ENCODE results near the gene MAP3K5.
A peak's percentile ranks its signal among the peaks of the same experiment; 100 is the strongest.

MAP3K5 gene

GRCh38 chr6:136646377-136646776, 145.9 kb downstream of the MAP3K5 start:
- Mint-ChIP-seq H3K4me3 (no peak overlapping the region), H3K9me3 (no peaks in the 10 kb centered on the region), H3K27me3 (no peaks in the 10 kb centered on the region), H3K27ac (no peak overlapping the region), H3K36me3 (no peaks in the 10 kb centered on the region), H3K4me1 (no peaks in the 10 kb centered on the region)
- DNase-seq (ENCODE audit: low spot score in 2 of 2): no peak
- ATAC-seq (ENCODE audit: low read depth): no peak

GRCh38 chr6:136644597-136644952, 147.7 kb downstream of the MAP3K5 start:
- H3K27me3 Mint-ChIP-seq: no peaks in the 10 kb centered on the region
- ATAC-seq (ENCODE audit: low read depth) (no peak), DNase-seq (ENCODE audit: low spot score in 2 of 2) (no peak)
- H3K27ac Mint-ChIP-seq: no peak overlapping the region
- peaks cover 5% of the 10 kb centered on the region for H3K36me3 Mint-ChIP-seq
- H3K9me3 Mint-ChIP-seq: no peaks in the 10 kb centered on the region
- H3K4me3 Mint-ChIP-seq: no peak overlapping the region
- no peaks in the 10 kb centered on the region for H3K4me1 Mint-ChIP-seq

- Mint-ChIP-seq H3K4me3 (no peak overlapping the region), H3K4me1 (no peaks in the 10 kb centered on the region), H3K9me3 (no peaks in the 10 kb centered on the region), H3K27ac (no peak overlapping the region), H3K27me3 (no peaks in the 10 kb centered on the region), H3K36me3 (peaks cover 5% of the 10 kb centered on the region)
- peak; percentile 73 to 85 for DNase-seq (ENCODE audit: low spot score in 2 of 2)
- peak; percentile 86 for ATAC-seq (ENCODE audit: low read depth)
These were observed 148.3 kb downstream of the MAP3K5 start for GRCh38 chr6:136643850-136644596.

- no peak overlapping the region for H3K27ac Mint-ChIP-seq
- peaks cover 10% of the 10 kb centered on the region for H3K36me3 Mint-ChIP-seq
- no peaks in the 10 kb centered on the region for H3K9me3 Mint-ChIP-seq
- ATAC-seq (ENCODE audit: low read depth): no peak
- H3K4me3 Mint-ChIP-seq: no peak overlapping the region
- H3K4me1 Mint-ChIP-seq: no peaks in the 10 kb centered on the region
- no peaks in the 10 kb centered on the region for H3K27me3 Mint-ChIP-seq
- no peak for DNase-seq (ENCODE audit: low spot score in 2 of 2)
These were observed 150.3 kb downstream of the MAP3K5 start for GRCh38 chr6:136641873-136642465.

- H3K4me3 Mint-ChIP-seq: no peak overlapping the region
- DNase-seq (ENCODE audit: low spot score in 2 of 2): no peak
- no peaks in the 10 kb centered on the region for H3K9me3 Mint-ChIP-seq
- no peaks in the 10 kb centered on the region for H3K4me1 Mint-ChIP-seq
- ATAC-seq (ENCODE audit: low read depth): no peak
- H3K27me3 Mint-ChIP-seq: no peaks in the 10 kb centered on the region
- peaks cover 12% of the 10 kb centered on the region for H3K36me3 Mint-ChIP-seq
- H3K27ac Mint-ChIP-seq: no peak overlapping the region
These were observed 151.1 kb downstream of the MAP3K5 start for GRCh38 chr6:136641166-136641565.

- H3K4me3 Mint-ChIP-seq: no peak overlapping the region
- DNase-seq (ENCODE audit: low spot score in 2 of 2): no peak
- no peaks in the 10 kb centered on the region for H3K27me3 Mint-ChIP-seq
- H3K4me1 Mint-ChIP-seq: no peaks in the 10 kb centered on the region
- no peak overlapping the region for H3K27ac Mint-ChIP-seq
- no peak for ATAC-seq (ENCODE audit: low read depth)
- no peaks in the 10 kb centered on the region for H3K9me3 Mint-ChIP-seq
- peaks cover 12% of the 10 kb centered on the region for H3K36me3 Mint-ChIP-seq
These were observed 152.0 kb downstream of the MAP3K5 start for GRCh38 chr6:136640132-136640915.

- Mint-ChIP-seq H3K4me3 (no peak overlapping the region), H3K27me3 (no peaks in the 10 kb centered on the region), H3K27ac (no peak overlapping the region), H3K4me1 (no peaks in the 10 kb centered on the region), H3K36me3 (peaks cover 14% of the 10 kb centered on the region), H3K9me3 (no peaks in the 10 kb centered on the region)
- ATAC-seq (ENCODE audit: low read depth) (no peak), DNase-seq (ENCODE audit: low spot score in 2 of 2) (no peak)
These were observed 152.6 kb downstream of the MAP3K5 start for GRCh38 chr6:136639702-136640101.

GRCh38 chr6:136635615-136636014, 156.7 kb downstream of the MAP3K5 start:
- Mint-ChIP-seq H3K4me1 (no peaks in the 10 kb centered on the region), H3K27ac (no peak overlapping the region), H3K4me3 (no peak overlapping the region), H3K36me3 (peaks cover 26% of the 10 kb centered on the region), H3K9me3 (no peaks in the 10 kb centered on the region), H3K27me3 (no peaks in the 10 kb centered on the region)
- no peak for ATAC-seq (ENCODE audit: low read depth)
- no peak for DNase-seq (ENCODE audit: low spot score in 2 of 2)

- Mint-ChIP-seq H3K27ac (no peak overlapping the region), H3K4me3 (no peak overlapping the region), H3K9me3 (no peaks in the 10 kb centered on the region), H3K36me3 (peaks cover 29% of the 10 kb centered on the region), H3K4me1 (no peaks in the 10 kb centered on the region), H3K27me3 (no peaks in the 10 kb centered on the region)
- ATAC-seq (ENCODE audit: low read depth) (no peak), DNase-seq (ENCODE audit: low spot score in 2 of 2) (no peak)
These were observed 158.9 kb downstream of the MAP3K5 start for GRCh38 chr6:136633355-136633754.

- Mint-ChIP-seq H3K36me3 (peaks cover 31% of the 10 kb centered on the region), H3K4me3 (no peak overlapping the region), H3K9me3 (no peaks in the 10 kb centered on the region), H3K27me3 (no peaks in the 10 kb centered on the region), H3K4me1 (no peaks in the 10 kb centered on the region), H3K27ac (no peak overlapping the region)
- no peak for DNase-seq (ENCODE audit: low spot score in 2 of 2)
- ATAC-seq (ENCODE audit: low read depth): no peak
These were observed 163.3 kb downstream of the MAP3K5 start for GRCh38 chr6:136628996-136629395.

- no peak for DNase-seq (ENCODE audit: low spot score in 2 of 2)
- no peak for ATAC-seq (ENCODE audit: low read depth)
- Mint-ChIP-seq H3K9me3 (no peaks in the 10 kb centered on the region), H3K4me3 (no peak overlapping the region), H3K27me3 (no peaks in the 10 kb centered on the region), H3K4me1 (no peaks in the 10 kb centered on the region), H3K36me3 (peaks cover 34% of the 10 kb centered on the region), H3K27ac (no peak overlapping the region)
These were observed 165.1 kb downstream of the MAP3K5 start for GRCh38 chr6:136627191-136627590.

- Mint-ChIP-seq H3K27me3 (no peaks in the 10 kb centered on the region), H3K4me1 (no peaks in the 10 kb centered on the region), H3K36me3 (peaks cover 34% of the 10 kb centered on the region), H3K27ac (no peak overlapping the region), H3K9me3 (no peaks in the 10 kb centered on the region), H3K4me3 (no peak overlapping the region)
- DNase-seq (ENCODE audit: low spot score in 2 of 2) (no peak), ATAC-seq (ENCODE audit: low read depth) (no peak)
These were observed 167.0 kb downstream of the MAP3K5 start for GRCh38 chr6:136625293-136625692.

GRCh38 chr6:136624347-136624746, 167.9 kb downstream of the MAP3K5 start:
- peaks cover 35% of the 10 kb centered on the region for H3K36me3 Mint-ChIP-seq
- H3K4me1 Mint-ChIP-seq: no peaks in the 10 kb centered on the region
- no peak overlapping the region for H3K27ac Mint-ChIP-seq
- H3K4me3 Mint-ChIP-seq: no peak overlapping the region
- no peaks in the 10 kb centered on the region for H3K9me3 Mint-ChIP-seq
- DNase-seq (ENCODE audit: low spot score in 2 of 2) (no peak), ATAC-seq (ENCODE audit: low read depth) (no peak)
- H3K27me3 Mint-ChIP-seq: no peaks in the 10 kb centered on the region

GRCh38 chr6:136618086-136618485, 174.2 kb downstream of the MAP3K5 start:
- Mint-ChIP-seq H3K4me1 (no peaks in the 10 kb centered on the region), H3K9me3 (no peaks in the 10 kb centered on the region), H3K4me3 (no peak overlapping the region), H3K27me3 (no peaks in the 10 kb centered on the region), H3K27ac (no peak overlapping the region), H3K36me3 (peaks cover 44% of the 10 kb centered on the region)
- no peak for ATAC-seq (ENCODE audit: low read depth)
- DNase-seq (ENCODE audit: low spot score in 2 of 2): no peak
